Measurements from ENCODE around the gene SERINC5. TPM values are rescaled to one million over a fixed set of nuclear protein-coding genes. Genes with fewer than 3 reads are reported as not detected.

SERINC5 gene
- total RNA-seq, 1 experiment from 2014 or later = 52.3 TPM

- peaks cover 2% of the 10 kb centered on the region; the same call in 1 of the 2 replicates for H3K4me1 ChIP-seq (ENCODE audit: insufficient read depth, low read length)
- no peak overlapping the region for H4K5ac ChIP-seq (ENCODE audit: insufficient read length, low read depth, low read length)
- H3K18ac ChIP-seq (ENCODE audit: insufficient read length, low read depth, low read length) = no peak overlapping the region
- no peak overlapping the region for H2BK20ac ChIP-seq (ENCODE audit: low read depth, low read length, poor library complexity, severe bottlenecking)
- H3K9me3 ChIP-seq (ENCODE audit: control insufficient read depth, low read depth, low read length) = no peaks in the 10 kb centered on the region
- no peak overlapping the region for H2BK12ac ChIP-seq (ENCODE audit: insufficient read length, low read depth, low read length)
- H3K79me1 ChIP-seq (ENCODE audit: insufficient read depth, low read depth, low read length, poor library complexity, severe bottlenecking) = no peaks in the 10 kb centered on the region
- WGBS (ENCODE audit: extremely low coverage, insufficient read length, low lambda C conversion rate) = no CpG with 5 or more reads among the region's 4 CpGs
- no peak overlapping the region for H3K4ac ChIP-seq (ENCODE audit: low read depth, low read length)
- H3K4me3 Mint-ChIP-seq = no peak overlapping the region
- H3K9me3 Mint-ChIP-seq = peaks cover 15 to 20% of the 10 kb centered on the region in 2 experiments; a peak in 4 of 5 replicates
- H3K4me2 ChIP-seq (ENCODE audit: insufficient read depth, insufficient read length, low read length) = no peak overlapping the region
- H2AK5ac ChIP-seq (ENCODE audit: insufficient read length, low read length) = no peak overlapping the region
- peaks cover 20 to 21% of the 10 kb centered on the region in 2 experiments for H3K4me1 Mint-ChIP-seq
- DNase-seq = no peak
- TF ChIP-seq CTCF (conservative IDR thresholded peaks at IDR 0.05) = no peak
- no peak overlapping the region for H2AFZ ChIP-seq (ENCODE audit: low read length)
- no peak overlapping the region for H4K8ac ChIP-seq (replicated peaks; ENCODE audit: insufficient read length, low read depth, low read length)
- no peak overlapping the region for H3K14ac ChIP-seq (ENCODE audit: insufficient read depth, low read length)
- no peak overlapping the region for H3K27ac ChIP-seq (ENCODE audit: insufficient read length, low read depth, low read length)
- no peaks in the 10 kb centered on the region for H3K23me2 ChIP-seq (ENCODE audit: insufficient read length, low read depth, low read length, poor library complexity, severe bottlenecking)
- H3K79me2 ChIP-seq (ENCODE audit: insufficient read depth, low read length) = no peaks in the 10 kb centered on the region
- no peak overlapping the region for H2BK15ac ChIP-seq (ENCODE audit: low read depth, low read length)
- H2BK5ac ChIP-seq (ENCODE audit: insufficient read length, low read length) = no peak overlapping the region
- H3K56ac ChIP-seq (ENCODE audit: insufficient read length, low read depth, low read length) = no peak overlapping the region
- no peak overlapping the region for H3K9ac ChIP-seq (ENCODE audit: extremely low read depth, insufficient read length, low read length)
- no peaks in the 10 kb centered on the region; the same call in none of the 2 replicates for H3K27me3 Mint-ChIP-seq (ENCODE audit: low read depth)
- H3K27me3 ChIP-seq (ENCODE audit: insufficient read depth, low read length) = no peaks in the 10 kb centered on the region
- no peak overlapping the region for H3K23ac ChIP-seq (ENCODE audit: insufficient read length, low read depth, low read length)
- no peaks in the 10 kb centered on the region for H4K20me1 ChIP-seq (ENCODE audit: control insufficient read depth, insufficient read depth, insufficient read length)
- peaks cover 11 to 19% (median 14%) of the 10 kb centered on the region in 3 experiments for H3K36me3 Mint-ChIP-seq (ENCODE audit: insufficient read depth in 1 of 3, low read depth in 3 of 3)
- no peak overlapping the region for H2BK120ac ChIP-seq (ENCODE audit: low read depth, low read length, poor library complexity, severe bottlenecking)
- no peak overlapping the region for H4K91ac ChIP-seq (ENCODE audit: insufficient read length, low read depth, low read length)
- H3K27ac Mint-ChIP-seq = peak overlapping the region in 2 of 3 experiments; percentile 44 to 81; a peak in 3 of 7 replicates
- H3T11ph ChIP-seq (ENCODE audit: low read length) = no peak overlapping the region
Observed at GRCh38 chr5:80116000-80116399, 139.8 kb downstream of the SERINC5 start.

Data from H9 (cell line).